Eye (tissue), 1 donor: ENCODE measurements around the gene C2CD5.

Experiments used
- DNase-seq: peaks from one replicate; pipeline ENCODE4 v3.0.0-alpha.2; 2015

The C2CD5 gene

DNA sequence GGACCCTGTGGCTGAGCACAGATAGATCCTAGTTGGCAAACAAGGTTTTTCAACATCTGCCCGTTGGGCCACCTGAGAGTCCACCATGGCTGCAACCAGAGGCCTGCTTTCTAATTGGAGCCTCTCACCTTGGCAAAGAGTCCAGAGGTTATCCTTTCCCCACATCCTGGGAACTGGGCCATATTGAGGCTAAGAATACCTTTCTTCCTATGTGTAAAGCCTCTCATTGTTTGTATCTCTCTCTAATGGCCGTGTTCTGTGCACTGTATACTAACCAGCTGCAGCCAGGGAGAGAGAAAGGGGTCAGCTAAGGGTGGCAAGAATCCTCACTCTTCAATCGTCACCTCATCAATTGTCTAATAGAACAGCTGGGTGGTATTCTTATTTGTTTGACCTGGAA, 130.8 kb downstream of the C2CD5 start:
- no peak for DNase-seq

DNA sequence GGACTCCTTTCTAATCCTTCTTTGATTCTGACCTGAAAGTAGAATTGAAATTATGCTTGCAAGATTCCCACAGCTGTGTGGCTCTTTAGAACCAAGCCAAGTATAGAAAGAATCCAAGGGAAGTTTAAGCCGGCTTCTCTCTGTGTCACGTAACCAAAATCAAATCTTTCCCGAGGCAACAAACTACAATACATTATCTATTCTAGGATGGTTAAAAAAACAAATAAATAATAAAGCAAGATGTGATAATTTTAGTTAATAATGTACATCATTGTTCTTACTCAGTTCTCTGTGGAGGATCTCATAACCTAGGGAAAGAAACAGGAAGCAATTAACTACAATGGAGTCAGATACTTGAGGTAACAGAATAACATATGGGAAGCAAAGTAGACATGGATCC, 131.8 kb downstream of the C2CD5 start:
- no peak for DNase-seq

DNA sequence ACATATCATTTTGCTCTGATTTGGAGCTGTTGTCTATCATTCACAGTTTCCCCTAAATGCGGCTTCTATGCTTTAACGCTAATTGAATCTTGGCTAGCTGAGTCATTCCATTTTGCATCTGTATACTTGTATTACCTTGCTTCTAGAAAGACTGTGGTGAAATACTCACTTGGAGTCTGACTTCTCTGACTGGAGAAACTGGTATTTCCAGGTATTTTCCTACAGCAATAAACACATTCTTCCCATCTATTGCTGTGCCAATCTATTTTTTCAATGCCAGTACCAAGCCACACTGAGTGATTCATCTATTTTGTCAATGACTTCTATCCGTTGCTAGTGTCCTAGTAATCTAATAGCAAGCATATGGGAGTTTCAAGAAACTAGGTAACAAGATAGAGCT, 133.9 kb downstream of the C2CD5 start:
- DNase-seq, result no peak

DNA sequence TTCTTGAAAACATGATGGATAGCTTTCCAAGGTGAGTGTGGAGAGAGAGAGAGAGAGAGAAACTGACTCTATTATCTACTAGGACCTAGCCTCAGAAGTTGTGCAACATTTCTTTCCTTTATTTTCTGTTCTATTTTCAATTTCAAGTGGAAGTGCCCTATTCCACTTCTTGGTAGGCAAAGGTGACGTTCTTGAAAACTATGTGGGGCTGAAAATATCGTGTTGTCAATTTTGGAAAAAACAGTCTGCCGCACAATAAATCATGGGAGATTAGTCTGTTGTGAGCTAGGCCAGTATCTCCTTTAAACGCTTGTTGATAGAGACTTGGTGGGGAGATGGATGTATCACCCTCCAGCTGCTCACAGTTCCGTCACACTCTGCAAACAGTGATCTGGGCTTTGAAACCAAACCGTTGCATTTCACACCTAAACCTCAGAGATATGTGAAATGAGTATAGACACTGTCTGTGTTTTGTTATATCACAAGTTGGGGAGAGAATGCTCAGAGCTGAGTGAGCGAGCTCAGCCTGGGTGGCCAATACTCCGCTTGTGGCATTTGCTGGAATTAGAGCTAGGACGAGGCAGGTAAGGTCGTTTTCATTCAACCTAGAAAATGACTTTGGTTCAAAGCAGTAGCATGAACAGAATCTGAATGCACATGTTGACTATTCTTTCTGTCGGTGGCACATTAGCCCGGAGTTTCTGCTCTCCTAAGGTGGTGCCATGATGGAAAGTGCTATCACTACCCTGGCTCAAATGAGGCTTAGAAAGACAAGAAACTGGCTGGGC, 134.8 kb downstream of the C2CD5 start:
- DNase-seq, result no peak

DNA sequence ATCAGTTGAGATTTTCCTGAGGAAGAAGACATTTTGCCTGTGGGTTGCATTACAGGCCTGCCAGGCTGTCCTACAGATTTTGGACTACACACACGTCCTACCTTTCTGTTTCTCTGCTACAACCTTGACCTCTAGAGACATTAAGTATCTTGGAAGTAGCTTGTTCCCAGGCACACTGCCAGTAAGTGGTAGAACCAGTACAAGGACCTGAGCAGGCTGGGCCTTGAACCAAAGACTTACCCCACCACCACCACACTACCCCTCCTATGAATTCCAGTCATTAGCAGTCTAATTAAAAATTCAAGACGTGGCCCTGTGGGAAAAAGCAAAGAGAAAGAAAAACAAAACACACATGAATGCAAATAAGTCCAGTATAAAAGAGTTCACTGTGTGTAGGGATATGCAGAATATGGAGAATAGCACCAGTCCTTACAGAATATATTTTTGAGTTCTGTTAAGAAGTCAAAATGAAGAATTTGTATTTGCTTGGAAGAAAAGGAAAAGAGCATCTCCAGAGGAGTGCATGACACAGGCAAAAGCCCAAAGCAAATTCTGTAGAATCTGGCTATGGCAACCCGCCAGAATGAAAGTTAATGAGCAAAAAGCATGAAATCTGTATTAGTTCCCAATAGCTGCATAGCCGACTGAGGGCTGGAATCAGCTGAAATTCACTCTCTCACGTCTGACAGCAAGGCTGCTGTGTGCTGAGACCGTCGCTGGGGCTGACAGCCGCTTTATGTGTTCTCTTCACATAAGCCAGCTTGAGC, 135.5 kb downstream of the C2CD5 start:
- peak; percentile 45 for DNase-seq

DNA sequence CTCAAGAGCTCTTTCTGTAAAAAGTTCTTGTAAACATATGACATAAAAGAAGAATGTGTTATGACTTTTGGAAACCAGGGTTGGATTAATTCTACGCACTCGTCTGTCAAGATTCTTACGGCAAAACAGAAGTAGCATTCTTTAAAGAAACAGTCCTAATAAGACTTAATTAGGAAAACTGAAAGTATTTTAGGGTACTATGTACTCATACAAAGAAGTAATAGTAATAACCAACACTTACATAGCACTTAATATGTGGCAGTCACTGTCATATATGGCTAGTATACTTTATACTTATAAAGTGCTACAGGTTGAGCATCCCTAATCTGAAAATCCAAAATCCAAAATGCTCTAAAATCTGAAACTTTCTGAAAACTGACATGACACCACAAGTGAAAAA, 136.9 kb downstream of the C2CD5 start:
- no peak for DNase-seq

DNA sequence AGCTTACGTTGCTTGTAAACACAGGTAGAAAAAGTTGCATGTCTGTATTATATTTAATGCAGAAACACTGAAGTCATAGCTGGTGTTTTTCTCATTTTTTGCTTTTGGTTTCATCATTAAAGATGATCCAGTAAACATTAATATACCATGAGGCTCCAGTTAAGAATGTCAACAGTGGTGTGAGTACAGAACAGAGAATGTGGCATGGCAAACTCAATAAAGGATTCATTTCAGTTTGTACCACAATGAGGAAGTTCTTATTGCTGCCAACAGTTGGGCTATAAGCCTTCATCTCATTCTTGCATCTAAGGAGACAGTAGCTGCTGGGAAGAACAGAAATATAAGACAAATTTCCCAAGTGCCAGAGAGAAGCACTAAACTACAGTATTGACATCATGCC, 137.7 kb downstream of the C2CD5 start:
- DNase-seq, result no peak

DNA sequence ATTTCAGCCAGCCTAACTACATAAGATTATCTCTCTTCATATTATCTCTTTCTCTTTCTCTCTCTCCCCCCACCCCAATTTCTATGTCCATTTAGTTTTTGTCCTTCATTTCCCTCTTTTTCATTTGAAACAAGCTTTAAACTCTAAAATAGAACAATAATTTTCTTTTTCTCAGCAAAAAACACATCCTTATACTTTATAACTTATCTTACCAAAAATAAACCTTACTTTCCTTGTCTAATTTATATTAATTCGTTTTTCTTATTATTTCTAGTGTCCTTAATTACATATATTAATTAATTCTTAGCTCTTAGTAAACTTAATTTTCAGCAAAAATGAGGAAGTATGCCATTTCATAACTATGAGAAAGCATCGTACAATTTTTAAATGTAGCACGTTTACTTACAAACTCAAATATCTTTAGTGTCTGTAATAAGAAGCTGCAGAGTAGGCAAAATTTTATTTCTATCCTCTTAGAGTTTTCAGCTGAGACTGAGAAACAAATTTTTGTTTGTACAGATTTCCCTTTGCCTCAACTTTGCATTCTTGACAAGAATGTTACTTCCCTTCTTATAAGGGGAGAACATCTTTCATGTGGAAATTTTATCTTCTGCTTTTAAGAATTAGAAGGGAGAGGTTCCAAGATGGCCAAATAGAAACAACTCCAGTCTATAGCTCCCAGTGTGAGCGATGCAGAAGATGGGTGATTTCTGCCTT, 144.7 kb downstream of the C2CD5 start:
- DNase-seq, result no peak
